GM13977 (cell line): Measurements from ENCODE around the gene PLEKHN1.
"Not testable (repeated sequence)": the region's sequence is repeated elsewhere in the genome, so short reads cannot be mapped to it uniquely, and the experiment has no call there.

Experiments
- DNase-seq: peaks from one replicate; pipeline ENCODE4 v3.0.0; 2012; ENCODE audit warnings: low spot score
- CTCF ChIP-seq: IDR thresholded peaks from 2 replicates; pipeline ENCODE4 v1.5.1; 2012; ENCODE audit warnings: mild to moderate bottlenecking, control low read depth; ENCODE audit not compliant: insufficient read depth; ENCODE audit errors: extremely low read depth, missing control alignments
- in situ Hi-C: fragments of 300-500 bp; cut with MboI; formaldehyde crosslinking; loops from one replicate; pipeline ENCODE4 v1.12.0; 2022; ENCODE audit warnings: low sequenced_read_pairs, low pct_unique_long_range_greater_than_20kb, mixed read lengths, inconsistent platforms; ENCODE audit not compliant: unreplicated experiment

Gene PLEKHN1

GRCh38 chr1:1004780-1005697 lies 38.8 kb downstream of the PLEKHN1 start:
- peak; percentile 65 for DNase-seq
- no peak for TF ChIP-seq CTCF

GRCh38 chr1:1005774-1006304 lies 39.6 kb downstream of the PLEKHN1 start:
- in situ Hi-C loops, result no loop called here
- no peak for DNase-seq
- TF ChIP-seq CTCF, result no peak

More at GRCh38 chr1:1004780-1005697, 38.8 kb downstream of the PLEKHN1 start:
- in situ Hi-C loops, result no loop called here

- DNase-seq, result no peak
- in situ Hi-C loops, result no loop called here
- no peak for TF ChIP-seq CTCF
Observed at GRCh38 chr1:1006305-1007159, 40.2 kb downstream of the PLEKHN1 start.

- in situ Hi-C loops, DNase-seq: not testable (repeated sequence)
Observed at GRCh38 chr1:1010131-1010530, 43.8 kb downstream of the PLEKHN1 start.

- TF ChIP-seq CTCF, result no peak
- in situ Hi-C loops, result no loop called here
- DNase-seq, result no peak
Observed at GRCh38 chr1:1011396-1011949, 45.2 kb downstream of the PLEKHN1 start.

GRCh38 chr1:1012736-1013104 lies 46.4 kb downstream of the PLEKHN1 start:
- DNase-seq, in situ Hi-C loops: not testable (repeated sequence)

- DNase-seq, result peak; percentile 84
- TF ChIP-seq CTCF, result no peak
- in situ Hi-C loops, result no loop called here
Observed at GRCh38 chr1:1013105-1013921, 47.0 kb downstream of the PLEKHN1 start, which contains the start of gene ISG15. ISG15 (plus strand) TSS chr1:1013497; CDS start chr1:1013574, 77 bp downstream.
